DMS53 treated with DMSO at 0.1 percent for 48 hours (cell line): ENCODE data around the gene CHRNA7.

ENCODE experiments used
- DNase-seq: peaks from one replicate; lab custom pipeline; 2025; ENCODE audit not compliant: unreplicated experiment; lab: John Stamatoyannopoulos, UW

The CHRNA7 gene

GRCh38 chr15:32067115-32067514, 36.8 kb downstream of the CHRNA7 start:
- no peak for DNase-seq

GRCh38 chr15:32089851-32090359, 59.6 kb downstream of the CHRNA7 start:
- DNase-seq: no peak

GRCh38 chr15:32091505-32092380, 61.4 kb downstream of the CHRNA7 start:
- DNase-seq: no peak

GRCh38 chr15:32096213-32096612, 65.9 kb downstream of the CHRNA7 start:
- no peak for DNase-seq

- no peak for DNase-seq
Measured at GRCh38 chr15:32096916-32097617, 66.8 kb downstream of the CHRNA7 start.

GRCh38 chr15:32098033-32098432, 67.7 kb downstream of the CHRNA7 start:
- DNase-seq: no peak

- DNase-seq: no peak
Measured at GRCh38 chr15:32099097-32099785, 68.9 kb downstream of the CHRNA7 start.

- DNase-seq: no peak
Measured at GRCh38 chr15:32099956-32100684, 69.8 kb downstream of the CHRNA7 start.

- DNase-seq: no peak
Measured at GRCh38 chr15:32104061-32104995, 74.0 kb downstream of the CHRNA7 start.

GRCh38 chr15:32105258-32106241, 75.2 kb downstream of the CHRNA7 start:
- no peak for DNase-seq

GRCh38 chr15:32106401-32107381, 76.4 kb downstream of the CHRNA7 start:
- no peak for DNase-seq

- DNase-seq: no peak
Measured at GRCh38 chr15:32107477-32108080, 77.3 kb downstream of the CHRNA7 start.

- no peak for DNase-seq
Measured at GRCh38 chr15:32108661-32109060, 78.3 kb downstream of the CHRNA7 start.

- no peak for DNase-seq
Measured at GRCh38 chr15:32112101-32112500, 81.8 kb downstream of the CHRNA7 start.

- DNase-seq: no peak
Measured at GRCh38 chr15:32113224-32113623, 82.9 kb downstream of the CHRNA7 start.

- DNase-seq: no peak
Measured at GRCh38 chr15:32117122-32117521, 86.8 kb downstream of the CHRNA7 start.

GRCh38 chr15:32119286-32119685, 89.0 kb downstream of the CHRNA7 start:
- DNase-seq: no peak
